ENCODE results near the gene RPS15A.

Gene RPS15A

DNA sequence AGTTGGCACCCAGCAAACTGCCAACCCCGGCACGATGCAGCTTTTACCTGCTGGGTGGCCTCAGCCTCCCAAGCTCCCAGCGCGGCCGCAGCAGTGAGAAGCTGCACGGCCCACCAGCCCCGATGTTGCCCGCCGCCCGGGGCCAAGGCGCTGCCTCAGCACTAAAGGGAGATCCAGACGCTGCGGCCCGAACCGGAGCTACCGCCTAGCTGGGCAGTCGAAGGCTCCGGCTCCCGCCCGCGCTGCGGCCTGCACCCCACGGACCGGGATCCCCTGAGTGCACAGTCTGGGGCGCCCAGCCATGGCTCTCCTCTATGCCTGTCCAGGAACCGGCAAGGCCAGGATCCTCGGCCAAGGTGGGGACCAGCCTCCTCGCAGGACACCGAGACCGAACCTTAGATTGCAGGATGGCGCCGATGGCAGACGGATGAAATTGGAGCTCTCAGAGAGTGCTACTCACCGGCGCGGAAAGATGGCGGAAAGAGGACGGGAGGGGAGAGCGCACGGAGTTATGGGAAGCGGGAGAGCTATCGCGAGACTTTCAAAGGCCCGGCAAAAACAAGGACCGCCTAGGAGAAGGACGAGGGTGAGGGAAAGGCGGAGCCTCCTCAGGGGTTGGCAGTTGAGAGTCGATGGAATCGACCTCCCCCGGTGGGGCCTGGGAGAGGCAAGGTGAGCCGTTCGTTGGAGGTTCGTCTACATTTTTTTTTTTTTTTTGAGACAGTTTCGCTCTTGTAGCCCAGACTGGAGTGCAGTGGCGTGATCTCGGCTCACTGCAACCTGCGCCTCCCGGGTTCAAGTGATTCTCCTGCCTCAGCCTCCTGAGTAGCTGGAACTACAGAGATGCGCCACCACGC is at the start of gene RPS15A:
Gene RPS15A (minus strand): TSS at position 485 of the 857 bp plus-strand sequence. CDS start 1,221 bp downstream, outside the sequence.
- peak; percentile 98 for DNase-seq

DNA sequence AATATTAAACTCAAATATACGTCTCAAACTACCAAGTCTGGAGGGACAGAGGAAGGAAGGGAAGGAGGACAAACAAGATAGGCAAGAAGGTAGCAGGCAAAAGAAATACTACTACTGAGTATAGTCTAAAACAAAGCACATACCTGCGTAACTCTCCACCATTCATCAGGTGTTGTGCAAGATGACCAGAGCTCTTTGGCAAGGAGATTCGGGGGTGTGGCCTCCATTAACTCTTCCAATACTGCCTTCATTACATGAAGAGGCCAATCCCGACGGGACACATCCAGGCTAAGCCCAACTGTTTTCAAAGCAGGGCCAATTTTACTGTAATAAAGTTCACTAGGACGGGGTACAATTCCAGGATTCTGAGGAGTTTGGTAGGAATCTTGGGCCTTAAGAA is 49.4 kb upstream of the RPS15A start:
- DNase-seq, result no peak

DNA sequence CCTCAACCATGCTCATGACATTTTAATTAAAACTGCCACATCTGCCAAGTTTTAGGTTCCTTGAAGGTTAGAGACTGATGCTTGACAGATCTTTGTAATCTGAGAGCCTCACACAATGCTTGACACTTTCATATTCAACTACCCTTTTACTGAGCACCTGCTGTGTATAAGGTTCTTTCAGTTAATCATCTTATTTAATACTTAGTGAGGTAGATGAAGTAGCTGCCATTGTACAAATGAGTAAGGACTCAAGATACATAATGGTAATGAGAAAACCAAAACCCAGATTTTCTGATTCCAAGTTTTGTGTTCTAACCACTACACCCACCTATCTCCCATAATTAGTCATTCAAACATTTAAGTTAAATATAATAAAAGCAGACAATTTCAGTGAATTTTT is 46.6 kb upstream of the RPS15A start:
- no peak for DNase-seq

- no peak for DNase-seq
Observed at GRCh38 chr16:18834864-18835263, 44.7 kb upstream of the RPS15A start.

DNA sequence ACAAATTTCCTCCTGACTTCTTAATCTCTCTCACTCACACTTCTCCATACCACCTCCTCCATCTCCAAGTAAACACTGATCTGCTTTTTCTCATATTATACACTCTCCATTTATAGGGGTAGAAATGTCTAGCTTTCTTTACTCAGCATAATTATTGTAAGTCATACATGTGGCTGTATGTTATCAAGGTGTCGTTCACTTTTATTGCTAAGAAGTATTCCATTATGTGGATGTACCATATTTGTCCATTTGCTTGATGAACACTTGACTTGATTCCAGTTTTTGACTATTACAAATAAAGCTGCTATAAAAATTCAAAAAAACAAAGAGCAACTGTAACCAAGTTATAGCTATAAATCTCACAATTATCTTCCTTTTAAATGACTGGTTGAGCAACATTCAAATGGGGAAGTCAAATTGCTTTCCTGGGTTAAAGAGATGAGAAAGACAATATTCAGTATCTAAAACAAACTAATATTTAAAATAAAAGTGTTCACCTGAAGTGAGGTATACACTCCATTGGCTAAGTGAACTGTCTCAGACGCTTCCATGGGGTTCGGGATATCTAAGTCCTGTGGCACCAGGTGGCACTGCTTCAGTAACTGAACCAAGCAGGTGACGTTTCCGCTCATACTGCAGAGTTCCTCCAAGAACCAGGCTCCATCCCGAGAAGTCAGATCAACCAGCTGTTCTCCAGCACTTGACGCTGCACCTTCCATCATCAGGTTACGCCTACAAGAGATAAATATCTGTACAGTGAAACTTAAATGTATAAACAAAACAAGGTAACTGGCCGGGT is 43.8 kb upstream of the RPS15A start:
- DNase-seq, result no peak

DNA sequence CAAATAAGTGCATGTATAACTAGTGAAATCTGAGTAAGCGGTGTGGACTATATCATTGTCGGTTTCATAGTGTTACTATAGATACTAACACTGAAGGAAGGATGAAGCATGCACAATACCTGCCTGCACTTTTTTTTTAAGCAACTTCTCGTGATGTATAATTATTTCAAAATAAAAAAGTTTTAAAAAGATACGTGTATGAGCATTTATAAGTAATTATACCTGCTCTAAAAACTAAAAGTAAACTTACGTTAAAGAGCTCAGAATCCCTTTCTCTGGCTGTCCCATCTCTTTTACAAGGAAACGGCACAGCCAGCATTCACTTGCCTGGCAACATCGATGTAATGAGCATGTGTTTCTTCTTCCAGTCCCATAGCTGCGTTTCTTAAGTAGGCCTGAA is 42.5 kb upstream of the RPS15A start:
- no peak for DNase-seq

GRCh38 chr16:18832006-18832405 is 41.9 kb upstream of the RPS15A start:
- no peak for DNase-seq

- no peak for DNase-seq
Observed at GRCh38 chr16:18829251-18829650, 39.1 kb upstream of the RPS15A start.

- DNase-seq, result no peak
Observed at GRCh38 chr16:18827890-18828289, 37.8 kb upstream of the RPS15A start.

GRCh38 chr16:18816286-18816685 is 26.2 kb upstream of the RPS15A start:
- no peak for DNase-seq

DNA sequence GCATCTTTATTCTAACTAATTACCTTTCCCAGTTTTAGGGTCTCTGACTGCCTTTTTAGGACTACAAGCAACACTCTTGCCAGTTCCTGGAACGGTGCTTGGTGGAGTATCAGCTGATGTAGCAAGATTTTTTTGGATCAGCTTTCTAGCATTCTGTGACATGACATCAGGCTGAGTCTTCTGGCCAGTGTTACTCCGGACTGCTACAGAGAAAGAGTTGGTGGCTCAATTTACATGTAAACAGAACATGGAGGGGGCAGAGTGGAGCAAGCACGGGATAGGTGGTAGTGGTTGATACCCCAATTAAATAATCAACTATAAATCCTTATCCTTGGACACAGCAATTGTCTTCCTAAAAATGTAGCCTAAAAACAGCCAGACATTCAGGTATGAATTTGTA is 21.8 kb upstream of the RPS15A start:
- DNase-seq, result no peak

DNA sequence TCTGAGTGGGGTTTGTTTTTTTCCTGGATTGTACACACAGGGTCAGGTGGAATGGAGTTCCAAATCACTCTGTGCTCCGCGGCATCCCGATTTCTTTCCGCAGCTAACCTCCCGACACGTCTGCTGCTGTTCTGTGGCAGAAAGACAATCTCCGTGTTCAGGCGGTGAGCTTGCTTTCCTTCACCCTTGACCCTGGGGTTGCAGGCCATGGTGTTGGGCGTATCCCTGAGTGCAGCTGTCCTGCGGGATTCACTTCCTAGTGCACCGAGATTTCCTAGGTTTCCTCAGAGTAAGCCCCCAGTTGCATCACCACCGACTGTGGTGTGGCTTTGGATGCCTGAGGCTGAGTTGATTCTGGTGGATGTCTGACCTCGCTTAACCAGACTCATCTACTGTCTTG is 19.0 kb upstream of the RPS15A start:
- no peak for DNase-seq

DNA sequence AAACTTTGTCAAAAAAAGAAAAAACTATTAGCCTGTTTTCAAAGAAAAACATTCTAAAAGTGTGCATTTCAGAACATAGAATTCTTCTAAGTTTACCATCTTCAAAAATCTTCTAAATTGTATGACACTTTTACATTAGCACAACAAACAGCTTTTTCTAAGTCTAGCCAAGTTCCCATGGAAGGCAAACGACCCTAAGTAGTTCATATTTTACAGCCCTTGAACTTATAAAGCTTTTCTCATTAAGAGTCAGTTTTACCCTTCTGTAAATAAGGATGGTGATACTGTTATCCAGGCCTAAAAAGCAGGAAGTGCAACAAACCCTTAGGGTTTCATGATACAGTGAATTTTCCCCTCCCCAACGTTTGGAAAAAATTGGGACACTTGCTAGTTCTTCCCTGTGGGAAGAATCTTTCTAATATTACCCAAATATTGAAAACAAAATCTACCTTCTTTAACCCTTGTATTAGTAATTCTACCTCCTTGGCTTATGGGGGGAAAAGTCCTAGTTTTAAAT is 15.2 kb upstream of the RPS15A start:
- DNase-seq, result no peak

DNA sequence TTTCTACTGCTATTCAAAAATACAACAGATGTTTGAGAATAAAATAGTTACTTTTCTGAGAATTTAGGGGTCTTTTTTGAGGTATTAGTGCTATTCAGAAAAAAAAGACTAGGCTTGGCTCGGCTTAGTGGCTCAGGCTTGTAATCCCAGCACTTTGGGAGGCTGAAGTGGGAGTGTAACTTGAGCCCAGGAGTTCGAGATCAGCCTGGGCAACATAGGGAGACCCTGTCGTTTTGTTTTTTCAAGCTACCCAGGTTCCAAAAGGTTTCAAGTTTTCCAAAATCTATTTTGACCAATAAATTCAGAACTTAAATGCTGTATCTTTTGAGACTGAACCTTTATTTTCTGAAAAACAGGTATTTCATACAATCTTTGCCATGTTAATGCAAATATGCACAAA is 14.4 kb upstream of the RPS15A start:
- DNase-seq, result no peak

- no peak for DNase-seq
Observed at GRCh38 chr16:18803569-18804462, 13.7 kb upstream of the RPS15A start.

DNA sequence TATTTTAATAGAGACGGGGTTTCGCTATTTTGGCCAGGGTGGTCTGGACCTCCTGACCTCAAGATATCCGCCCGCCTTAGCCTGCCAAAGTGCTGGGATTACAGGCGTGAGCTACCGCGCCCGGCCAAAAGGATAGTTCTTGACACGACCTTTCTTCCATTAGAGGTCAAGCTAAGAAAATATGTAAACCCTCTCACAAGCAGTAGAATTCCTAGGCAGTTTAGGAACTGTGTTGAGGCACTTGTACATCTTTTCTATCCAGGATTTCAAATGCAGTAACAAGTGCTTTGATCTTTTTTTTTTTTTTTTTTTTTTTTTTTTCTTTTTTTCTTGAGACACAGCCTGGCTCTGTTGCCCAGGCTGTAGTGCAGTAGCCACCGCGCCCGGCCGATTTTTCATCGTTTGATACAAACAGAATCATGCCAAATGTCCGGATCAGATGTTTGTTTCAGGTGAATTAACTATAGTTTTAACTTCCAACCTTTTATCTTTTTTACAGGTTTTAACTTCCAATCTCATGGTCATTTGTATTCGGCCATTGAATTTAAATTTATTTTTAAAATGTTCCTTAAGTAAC is 12.7 kb upstream of the RPS15A start:
- DNase-seq, result peak; percentile 15

DNA sequence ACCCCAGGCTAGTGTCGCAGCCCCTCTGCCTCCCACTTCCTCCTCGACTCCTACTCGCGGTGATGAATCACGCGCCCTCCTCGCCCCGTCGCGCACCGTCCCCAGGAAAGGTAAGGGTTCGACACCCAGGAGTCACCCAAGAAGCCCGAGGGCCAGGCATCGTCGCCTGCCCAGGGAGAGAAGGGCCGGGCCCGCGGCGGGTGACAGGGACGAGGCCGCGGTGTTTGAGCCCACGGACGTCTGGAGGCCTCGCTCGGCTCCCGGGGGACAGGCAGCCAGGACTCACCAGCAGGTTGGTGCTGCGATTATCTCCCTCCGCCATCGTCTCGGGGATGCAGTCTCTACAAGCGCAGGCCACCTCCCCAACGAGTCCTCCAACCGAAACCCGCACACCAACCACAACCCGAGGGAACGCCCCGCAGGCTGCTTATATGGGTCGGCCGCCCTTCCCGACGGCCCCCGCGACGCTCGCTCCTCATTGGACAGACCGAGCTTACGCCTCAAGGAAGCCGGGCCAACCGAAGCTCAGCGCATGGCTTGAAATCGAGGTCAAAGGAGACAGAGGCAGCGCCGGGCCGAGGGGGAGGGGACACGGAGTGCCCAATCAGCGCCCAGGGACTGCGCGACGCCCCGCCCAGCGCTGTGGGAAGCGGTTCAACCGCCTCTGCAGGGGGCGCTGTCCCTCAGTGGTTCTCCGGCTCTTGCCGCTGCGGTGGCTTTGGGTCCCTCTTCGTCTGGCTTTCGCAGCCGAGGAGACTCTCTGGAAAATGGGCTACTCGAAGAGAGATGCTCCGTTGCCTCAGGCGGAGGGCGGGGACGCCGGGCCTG is 11.2 kb upstream of the RPS15A start, which contains the start of gene ARL6IP1:
Gene ARL6IP1 (minus strand): TSS at position 405 of the 828 bp plus-strand sequence. CDS start 83 bp downstream, at position 322.
- DNase-seq, result peak; percentile 99

DNA sequence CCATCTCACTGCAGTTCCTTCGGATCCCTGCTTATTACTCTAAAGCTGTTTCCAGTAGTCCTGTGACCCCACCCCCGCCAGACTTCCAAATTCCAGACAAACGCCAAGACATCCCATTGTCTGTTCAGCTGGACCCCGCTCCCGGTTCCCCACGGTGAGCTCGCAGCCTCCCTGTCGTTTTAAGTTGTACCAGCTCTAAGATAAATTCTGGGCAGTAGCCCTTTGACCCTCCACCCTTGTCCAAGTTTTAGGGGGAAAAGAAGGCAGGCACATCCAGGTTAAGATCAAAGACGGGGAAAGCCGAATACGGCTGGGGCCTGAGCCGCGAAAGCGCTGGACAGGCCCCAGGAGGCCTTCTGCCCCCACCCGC is 10.6 kb upstream of the RPS15A start:
- DNase-seq, result peak; percentile 46

GRCh38 chr16:18800293-18800692 is 10.2 kb upstream of the RPS15A start:
- DNase-seq, result no peak

- DNase-seq, result no peak
Observed at GRCh38 chr16:18799500-18799899, 9.4 kb upstream of the RPS15A start.

GRCh38 chr16:18797746-18798145 is 7.6 kb upstream of the RPS15A start:
- DNase-seq, result no peak

Data from DMS53 (cell line).